GM23338 (cell line): ENCODE measurements around the gene PPP1R3A.

Source experiments
- CREB1 ChIP-seq: fragments of 250-450 bp; sonication (Bioruptor Pico); IDR thresholded peaks from 2 replicates; pipeline ENCODE4 v1.5.0; 2020; ENCODE audit warnings: low read depth, mild to moderate bottlenecking, moderate library complexity
- CTCF ChIP-seq, 2 experiments: fragments of 200-600 bp in 1 of 2; sonication (generic) in 1 of 2; conservative IDR thresholded peaks; 2 replicates each; pipeline versions ENCODE4 v1.5.1 to v1.6.1; 2016 to 2017; ENCODE audit warnings: antibody characterized with exemption in 2 of 2, low read depth in 2 of 2, mild to moderate bottlenecking in 2 of 2, moderate library complexity in 1 of 2
- EZH2 ChIP-seq: fragments of 200-600 bp; sonication (generic); IDR thresholded peaks from one replicate; pipeline ENCODE4 v1.8.0; 2017; ENCODE audit warnings: antibody characterized with exemption, mild to moderate bottlenecking, low read depth; ENCODE audit not compliant: unreplicated experiment
- EZH2phosphoT487 ChIP-seq: fragments of 200-600 bp; sonication (generic); IDR thresholded peaks from one replicate; pipeline ENCODE4 v1.8.1; 2018; ENCODE audit warnings: antibody characterized with exemption; ENCODE audit not compliant: unreplicated experiment
- JUNB ChIP-seq: IDR thresholded peaks from one replicate; pipeline ENCODE4 v1.6.1; 2016; ENCODE audit warnings: antibody characterized with exemption; ENCODE audit not compliant: unreplicated experiment
- POLR2AphosphoS5 ChIP-seq: IDR thresholded peaks from 2 replicates; pipeline ENCODE4 v1.6.1; 2016; ENCODE audit warnings: antibody characterized with exemption, low read depth
- STAT1 ChIP-seq: IDR thresholded peaks from one replicate; pipeline ENCODE4 v1.6.1; 2016; ENCODE audit warnings: antibody characterized with exemption; ENCODE audit not compliant: unreplicated experiment
- ZNF114 ChIP-seq: fragments of 250-450 bp; sonication (Bioruptor Pico); IDR thresholded peaks from 2 replicates; pipeline ENCODE4 v1.5.0; 2020; ENCODE audit warnings: mild to moderate bottlenecking, moderate library complexity
- ZNF331 ChIP-seq: fragments of 250-450 bp; sonication (Bioruptor Pico); IDR thresholded peaks from 2 replicates; pipeline ENCODE4 v1.5.0; 2020; ENCODE audit warnings: low read depth, mild to moderate bottlenecking, moderate library complexity
- TF ChIP-seq, protein P1 (sequence below): IDR thresholded peaks from one replicate; pipeline ENCODE4 v1.6.1; 2018; ENCODE audit warnings: antibody characterized with exemption; ENCODE audit not compliant: unreplicated experiment
- TF ChIP-seq, protein P2 (sequence below): fragments of 250-450 bp; sonication (Bioruptor Pico); IDR thresholded peaks from 2 replicates; pipeline ENCODE4 v1.5.0; 2020; ENCODE audit warnings: mild to moderate bottlenecking, moderate library complexity

DNA sequence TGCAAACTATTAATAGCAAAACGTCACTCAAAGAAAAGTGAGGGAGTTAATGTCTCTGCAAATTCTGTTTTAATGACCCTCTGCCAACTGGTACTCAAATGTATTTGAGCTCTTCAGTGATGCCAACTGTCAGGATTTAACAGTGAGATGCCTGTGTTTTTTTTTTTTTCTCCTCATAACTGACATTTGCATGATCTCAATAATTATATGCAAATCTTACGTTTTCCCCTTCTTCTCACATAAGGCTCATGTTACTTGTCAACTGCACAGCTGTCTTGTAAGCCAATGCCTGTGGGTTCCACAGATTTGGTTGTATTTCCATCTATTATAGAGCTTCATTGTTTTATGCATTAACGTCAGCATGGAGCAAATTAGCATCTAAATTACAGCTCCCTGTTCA lies 38.2 kb downstream of the PPP1R3A start:
- no peak for TF ChIP-seq CTCF (conservative IDR thresholded peaks at IDR 0.05; ENCODE audit: low read depth in 2 of 2)
- TF ChIP-seq, protein P1, sequence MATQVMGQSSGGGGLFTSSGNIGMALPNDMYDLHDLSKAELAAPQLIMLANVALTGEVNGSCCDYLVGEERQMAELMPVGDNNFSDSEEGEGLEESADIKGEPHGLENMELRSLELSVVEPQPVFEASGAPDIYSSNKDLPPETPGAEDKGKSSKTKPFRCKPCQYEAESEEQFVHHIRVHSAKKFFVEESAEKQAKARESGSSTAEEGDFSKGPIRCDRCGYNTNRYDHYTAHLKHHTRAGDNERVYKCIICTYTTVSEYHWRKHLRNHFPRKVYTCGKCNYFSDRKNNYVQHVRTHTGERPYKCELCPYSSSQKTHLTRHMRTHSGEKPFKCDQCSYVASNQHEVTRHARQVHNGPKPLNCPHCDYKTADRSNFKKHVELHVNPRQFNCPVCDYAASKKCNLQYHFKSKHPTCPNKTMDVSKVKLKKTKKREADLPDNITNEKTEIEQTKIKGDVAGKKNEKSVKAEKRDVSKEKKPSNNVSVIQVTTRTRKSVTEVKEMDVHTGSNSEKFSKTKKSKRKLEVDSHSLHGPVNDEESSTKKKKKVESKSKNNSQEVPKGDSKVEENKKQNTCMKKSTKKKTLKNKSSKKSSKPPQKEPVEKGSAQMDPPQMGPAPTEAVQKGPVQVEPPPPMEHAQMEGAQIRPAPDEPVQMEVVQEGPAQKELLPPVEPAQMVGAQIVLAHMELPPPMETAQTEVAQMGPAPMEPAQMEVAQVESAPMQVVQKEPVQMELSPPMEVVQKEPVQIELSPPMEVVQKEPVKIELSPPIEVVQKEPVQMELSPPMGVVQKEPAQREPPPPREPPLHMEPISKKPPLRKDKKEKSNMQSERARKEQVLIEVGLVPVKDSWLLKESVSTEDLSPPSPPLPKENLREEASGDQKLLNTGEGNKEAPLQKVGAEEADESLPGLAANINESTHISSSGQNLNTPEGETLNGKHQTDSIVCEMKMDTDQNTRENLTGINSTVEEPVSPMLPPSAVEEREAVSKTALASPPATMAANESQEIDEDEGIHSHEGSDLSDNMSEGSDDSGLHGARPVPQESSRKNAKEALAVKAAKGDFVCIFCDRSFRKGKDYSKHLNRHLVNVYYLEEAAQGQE = no peak
- TF ChIP-seq EZH2 = no peak
- no peak for TF ChIP-seq POLR2AphosphoS5
- no peak for TF ChIP-seq STAT1
- no peak for TF ChIP-seq EZH2phosphoT487
- no peak for TF ChIP-seq CREB1
- TF ChIP-seq ZNF114 = no peak
- TF ChIP-seq, protein P2, sequence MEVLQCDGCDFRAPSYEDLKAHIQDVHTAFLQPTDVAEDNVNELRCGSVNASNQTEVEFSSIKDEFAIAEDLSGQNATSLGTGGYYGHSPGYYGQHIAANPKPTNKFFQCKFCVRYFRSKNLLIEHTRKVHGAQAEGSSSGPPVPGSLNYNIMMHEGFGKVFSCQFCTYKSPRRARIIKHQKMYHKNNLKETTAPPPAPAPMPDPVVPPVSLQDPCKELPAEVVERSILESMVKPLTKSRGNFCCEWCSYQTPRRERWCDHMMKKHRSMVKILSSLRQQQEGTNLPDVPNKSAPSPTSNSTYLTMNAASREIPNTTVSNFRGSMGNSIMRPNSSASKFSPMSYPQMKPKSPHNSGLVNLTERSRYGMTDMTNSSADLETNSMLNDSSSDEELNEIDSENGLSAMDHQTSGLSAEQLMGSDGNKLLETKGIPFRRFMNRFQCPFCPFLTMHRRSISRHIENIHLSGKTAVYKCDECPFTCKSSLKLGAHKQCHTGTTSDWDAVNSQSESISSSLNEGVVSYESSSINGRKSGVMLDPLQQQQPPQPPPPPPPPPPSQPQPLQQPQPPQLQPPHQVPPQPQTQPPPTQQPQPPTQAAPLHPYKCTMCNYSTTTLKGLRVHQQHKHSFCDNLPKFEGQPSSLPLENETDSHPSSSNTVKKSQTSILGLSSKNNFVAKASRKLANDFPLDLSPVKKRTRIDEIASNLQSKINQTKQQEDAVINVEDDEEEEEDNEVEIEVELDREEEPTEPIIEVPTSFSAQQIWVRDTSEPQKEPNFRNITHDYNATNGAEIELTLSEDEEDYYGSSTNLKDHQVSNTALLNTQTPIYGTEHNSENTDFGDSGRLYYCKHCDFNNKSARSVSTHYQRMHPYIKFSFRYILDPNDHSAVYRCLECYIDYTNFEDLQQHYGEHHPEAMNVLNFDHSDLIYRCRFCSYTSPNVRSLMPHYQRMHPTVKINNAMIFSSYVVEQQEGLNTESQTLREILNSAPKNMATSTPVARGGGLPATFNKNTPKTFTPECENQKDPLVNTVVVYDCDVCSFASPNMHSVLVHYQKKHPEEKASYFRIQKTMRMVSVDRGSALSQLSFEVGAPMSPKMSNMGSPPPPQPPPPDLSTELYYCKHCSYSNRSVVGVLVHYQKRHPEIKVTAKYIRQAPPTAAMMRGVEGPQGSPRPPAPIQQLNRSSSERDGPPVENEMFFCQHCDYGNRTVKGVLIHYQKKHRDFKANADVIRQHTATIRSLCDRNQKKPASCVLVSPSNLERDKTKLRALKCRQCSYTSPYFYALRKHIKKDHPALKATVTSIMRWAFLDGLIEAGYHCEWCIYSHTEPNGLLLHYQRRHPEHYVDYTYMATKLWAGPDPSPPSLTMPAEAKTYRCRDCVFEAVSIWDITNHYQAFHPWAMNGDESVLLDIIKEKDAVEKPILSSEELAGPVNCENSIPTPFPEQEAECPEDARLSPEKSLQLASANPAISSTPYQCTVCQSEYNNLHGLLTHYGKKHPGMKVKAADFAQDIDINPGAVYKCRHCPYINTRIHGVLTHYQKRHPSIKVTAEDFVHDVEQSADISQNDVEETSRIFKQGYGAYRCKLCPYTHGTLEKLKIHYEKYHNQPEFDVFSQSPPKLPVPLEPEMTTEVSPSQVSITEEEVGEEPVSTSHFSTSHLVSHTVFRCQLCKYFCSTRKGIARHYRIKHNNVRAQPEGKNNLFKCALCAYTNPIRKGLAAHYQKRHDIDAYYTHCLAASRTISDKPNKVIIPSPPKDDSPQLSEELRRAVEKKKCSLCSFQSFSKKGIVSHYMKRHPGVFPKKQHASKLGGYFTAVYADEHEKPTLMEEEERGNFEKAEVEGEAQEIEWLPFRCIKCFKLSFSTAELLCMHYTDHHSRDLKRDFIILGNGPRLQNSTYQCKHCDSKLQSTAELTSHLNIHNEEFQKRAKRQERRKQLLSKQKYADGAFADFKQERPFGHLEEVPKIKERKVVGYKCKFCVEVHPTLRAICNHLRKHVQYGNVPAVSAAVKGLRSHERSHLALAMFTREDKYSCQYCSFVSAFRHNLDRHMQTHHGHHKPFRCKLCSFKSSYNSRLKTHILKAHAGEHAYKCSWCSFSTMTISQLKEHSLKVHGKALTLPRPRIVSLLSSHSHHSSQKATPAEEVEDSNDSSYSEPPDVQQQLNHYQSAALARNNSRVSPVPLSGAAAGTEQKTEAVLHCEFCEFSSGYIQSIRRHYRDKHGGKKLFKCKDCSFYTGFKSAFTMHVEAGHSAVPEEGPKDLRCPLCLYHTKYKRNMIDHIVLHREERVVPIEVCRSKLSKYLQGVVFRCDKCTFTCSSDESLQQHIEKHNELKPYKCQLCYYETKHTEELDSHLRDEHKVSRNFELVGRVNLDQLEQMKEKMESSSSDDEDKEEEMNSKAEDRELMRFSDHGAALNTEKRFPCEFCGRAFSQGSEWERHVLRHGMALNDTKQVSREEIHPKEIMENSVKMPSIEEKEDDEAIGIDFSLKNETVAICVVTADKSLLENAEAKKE (CRISPR knock-in tag) = no peak
- no peak for TF ChIP-seq JUNB
- TF ChIP-seq ZNF331 (CRISPR knock-in tag) = no peak
